ENCODE results near the gene PRSS23. TPM values are rescaled to one million over a fixed set of nuclear protein-coding genes. Genes with fewer than 3 reads are reported as not detected.

The PRSS23 gene
- total and polyA plus RNA-seq, 12 donors: 5.1 to 49.4 (median 28.8) TPM

DNA sequence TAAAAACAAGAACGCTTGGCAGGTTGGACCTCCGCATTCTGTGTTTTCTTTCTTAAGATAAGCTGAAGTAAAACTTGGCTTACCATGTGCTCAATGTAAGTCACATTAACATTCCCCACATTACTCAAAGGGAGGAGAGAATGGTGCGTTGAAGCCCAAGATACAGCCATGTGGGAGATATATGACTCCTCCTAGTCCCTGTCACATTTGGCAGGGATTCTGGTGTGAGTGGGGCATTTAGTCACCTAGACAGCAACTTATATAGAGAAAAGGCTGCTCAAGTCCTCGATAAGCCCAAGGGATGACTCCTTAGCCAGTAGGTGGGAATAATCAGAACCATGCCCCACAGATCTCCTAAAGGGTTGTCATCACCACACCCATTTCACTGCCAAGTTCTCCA is 4.6 kb downstream of the PRSS23 start:
- DNase-seq: no peak
- TF ChIP-seq POLR2A (IDR thresholded peaks at IDR 0.05): no peak
- TF ChIP-seq, protein P1, sequence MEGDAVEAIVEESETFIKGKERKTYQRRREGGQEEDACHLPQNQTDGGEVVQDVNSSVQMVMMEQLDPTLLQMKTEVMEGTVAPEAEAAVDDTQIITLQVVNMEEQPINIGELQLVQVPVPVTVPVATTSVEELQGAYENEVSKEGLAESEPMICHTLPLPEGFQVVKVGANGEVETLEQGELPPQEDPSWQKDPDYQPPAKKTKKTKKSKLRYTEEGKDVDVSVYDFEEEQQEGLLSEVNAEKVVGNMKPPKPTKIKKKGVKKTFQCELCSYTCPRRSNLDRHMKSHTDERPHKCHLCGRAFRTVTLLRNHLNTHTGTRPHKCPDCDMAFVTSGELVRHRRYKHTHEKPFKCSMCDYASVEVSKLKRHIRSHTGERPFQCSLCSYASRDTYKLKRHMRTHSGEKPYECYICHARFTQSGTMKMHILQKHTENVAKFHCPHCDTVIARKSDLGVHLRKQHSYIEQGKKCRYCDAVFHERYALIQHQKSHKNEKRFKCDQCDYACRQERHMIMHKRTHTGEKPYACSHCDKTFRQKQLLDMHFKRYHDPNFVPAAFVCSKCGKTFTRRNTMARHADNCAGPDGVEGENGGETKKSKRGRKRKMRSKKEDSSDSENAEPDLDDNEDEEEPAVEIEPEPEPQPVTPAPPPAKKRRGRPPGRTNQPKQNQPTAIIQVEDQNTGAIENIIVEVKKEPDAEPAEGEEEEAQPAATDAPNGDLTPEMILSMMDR (IDR thresholded peaks at IDR 0.05): no peak
- H3K4me3 ChIP-seq: no peak overlapping the region
- H3K27ac ChIP-seq: no peak overlapping the region
- H3K36me3 ChIP-seq (replicated peaks in 1 of 2): no peaks in the 10 kb centered on the region
- H3K27me3 ChIP-seq: no peaks in the 10 kb centered on the region
- WGBS, 4 donors: 87 to 90% (median 90%) methylated on average over 3 to 4 of the region's 4 CpGs
- peaks cover 6 to 20% of the 10 kb centered on the region in 2 donors for H3K4me1 ChIP-seq (replicated peaks in 1 of 2)
- intact Hi-C loops (cut with DNase I): loop anchor here (5.0 to 10.0 kb wide), 4 partner anchors 130 to 348 kb away; partner anchors contain the start of gene ME3 (in 2 of the 2)
- no peaks in the 10 kb centered on the region for H3K9me3 ChIP-seq (replicated peaks in 1 of 3)

DNA sequence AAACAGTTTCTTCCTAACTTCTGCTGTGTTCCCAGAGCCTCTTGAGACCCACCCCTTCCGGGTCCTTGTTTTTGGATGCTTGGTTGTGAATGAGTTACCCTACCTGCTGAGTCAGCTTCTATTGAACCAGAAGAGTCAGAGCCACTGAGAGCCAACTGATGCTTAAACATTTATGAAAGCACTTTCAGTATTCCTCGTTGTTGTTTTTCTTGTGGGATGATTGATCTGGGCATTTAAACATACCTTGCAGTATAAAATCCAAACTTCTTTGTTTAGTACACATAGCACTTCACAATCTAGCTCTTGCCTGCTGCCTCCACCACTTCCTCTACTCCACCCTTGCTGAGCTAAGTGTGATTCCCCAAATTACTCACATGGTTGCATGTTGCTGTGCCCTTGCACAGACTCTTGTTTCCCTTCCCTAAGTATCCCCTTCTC is 5.5 kb downstream of the PRSS23 start:
- no peaks in the 10 kb centered on the region for H3K27me3 ChIP-seq
- DNase-seq: no peak
- H3K4me3 ChIP-seq: no peak overlapping the region
- peaks cover 6 to 18% of the 10 kb centered on the region in 2 donors for H3K4me1 ChIP-seq (replicated peaks in 1 of 2)
- no peak for TF ChIP-seq POLR2A (IDR thresholded peaks at IDR 0.05)
- TF ChIP-seq, protein P1 (IDR thresholded peaks at IDR 0.05): no peak
- WGBS, 4 donors: 43 to 65% (median 50%) methylated on average over 2 of the region's 2 CpGs
- intact Hi-C loops (cut with DNase I): loop anchor here (10.0 kb wide), 2 partner anchors 131 to 171 kb away; partner anchors contain the start of gene ME3 (in 1 of the 2)
- H3K9me3 ChIP-seq (replicated peaks in 1 of 3): no peaks in the 10 kb centered on the region
- no peaks in the 10 kb centered on the region for H3K36me3 ChIP-seq (replicated peaks in 1 of 2)
- no peak overlapping the region for H3K27ac ChIP-seq

DNA sequence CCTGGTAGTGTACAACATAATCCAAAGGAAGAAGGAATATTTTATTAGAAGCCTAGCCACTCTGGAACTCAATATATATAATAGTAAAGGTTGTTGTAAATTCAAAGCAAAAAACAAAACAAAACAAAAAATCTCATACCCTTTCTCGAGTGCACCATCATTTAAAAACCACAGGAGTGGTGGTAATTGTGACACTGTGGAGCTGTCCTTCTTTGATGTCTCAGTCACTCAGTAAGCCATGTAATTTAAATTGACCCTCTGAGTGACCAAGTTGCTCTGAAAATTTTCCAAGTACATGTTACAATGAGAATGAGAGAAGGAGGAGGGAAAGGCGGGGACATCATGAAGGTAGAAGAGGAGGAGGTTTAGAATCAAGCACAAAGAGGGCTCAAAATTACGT is 6.6 kb downstream of the PRSS23 start:
- TF ChIP-seq, protein P1 (IDR thresholded peaks at IDR 0.05): no peak
- no peak for TF ChIP-seq POLR2A (IDR thresholded peaks at IDR 0.05)
- Histone ChIP-seq H3K36me3 (replicated peaks in 1 of 2) (no peaks in the 10 kb centered on the region), H3K4me1 (replicated peaks in 1 of 2) (peaks cover 0 to 13% of the 10 kb centered on the region in 2 donors), H3K4me3 (no peak overlapping the region), H3K27ac (no peak overlapping the region), H3K27me3 (no peaks in the 10 kb centered on the region), H3K9me3 (replicated peaks in 1 of 3) (no peaks in the 10 kb centered on the region)
- no peak for DNase-seq
- intact Hi-C loops (cut with DNase I): loop anchor here (10.0 kb wide), 2 partner anchors 132 to 172 kb away; partner anchors contain the start of gene ME3 (in 1 of the 2)
- WGBS, 4 donors: 84 to 95% (median 87%) methylated on average over 3 of the region's 3 CpGs

DNA sequence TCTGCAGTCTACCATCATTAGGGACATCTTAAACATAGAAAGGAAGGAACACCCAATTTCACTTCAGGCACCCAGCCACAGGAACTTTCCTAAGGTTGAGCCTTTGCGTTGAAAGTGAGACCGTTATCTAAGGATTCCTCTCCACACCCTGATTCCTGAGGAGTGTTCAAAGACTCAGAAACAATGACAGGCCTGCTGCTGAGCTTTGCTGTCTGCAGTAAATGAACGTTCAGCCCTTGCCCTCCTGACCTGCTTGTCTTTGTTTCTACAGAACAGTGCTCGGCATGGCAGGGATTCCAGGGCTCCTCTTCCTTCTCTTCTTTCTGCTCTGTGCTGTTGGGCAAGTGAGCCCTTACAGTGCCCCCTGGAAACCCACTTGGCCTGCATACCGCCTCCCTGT is 7.0 kb downstream of the PRSS23 start:
- TF ChIP-seq, protein P1 (IDR thresholded peaks at IDR 0.05): no peak
- no peak for TF ChIP-seq POLR2A (IDR thresholded peaks at IDR 0.05)
- Histone ChIP-seq H3K4me3 (no peak overlapping the region), H3K27ac (no peak overlapping the region), H3K27me3 (no peaks in the 10 kb centered on the region), H3K36me3 (replicated peaks in 1 of 2) (no peaks in the 10 kb centered on the region), H3K4me1 (replicated peaks in 1 of 2) (peaks cover 0 to 13% of the 10 kb centered on the region in 2 donors), H3K9me3 (replicated peaks in 1 of 3) (no peaks in the 10 kb centered on the region)
- 75 to 81% (median 79%) methylated on average over 4 to 5 of the region's 5 CpGs for WGBS, 4 donors
- intact Hi-C loops (cut with DNase I): loop anchor here (10.0 kb wide), 2 partner anchors 133 to 173 kb away; partner anchors contain the start of gene ME3 (in 1 of the 2)
- DNase-seq: no peak
